Gastroesophageal sphincter (tissue), 3 donors: Measurements from ENCODE around the gene STK11IP.

ENCODE experiments used
- EP300 ChIP-seq: sonication (generic); formaldehyde crosslinking; IDR thresholded peaks from one replicate; pipeline ENCODE4 v1.6.1; 2017; ENCODE audit warnings: antibody characterized with exemption, mild to moderate bottlenecking
- POLR2A ChIP-seq, 2 donors: fragments of 450-650 bp; IDR thresholded peaks; one replicate each; pipeline ENCODE4 v1.6.1; 2017; ENCODE audit warnings: antibody characterized with exemption in 2 of 2, mild to moderate bottlenecking in 2 of 2, moderate library complexity in 1 of 2
- POLR2AphosphoS5 ChIP-seq: sonication (generic); formaldehyde crosslinking; IDR thresholded peaks from one replicate; pipeline ENCODE4 v1.6.1; 2017; ENCODE audit warnings: antibody characterized with exemption
- TF ChIP-seq, protein P1 (sequence below), 4 experiments: fragments of 200-600 bp in 2 of 4; fragments of 450-650 bp in 2 of 4; sonication (generic) in 1 of 4; IDR thresholded peaks; one replicate each; pipeline ENCODE4 v1.5.1; 2017 to 2019; ENCODE audit warnings: antibody characterized with exemption in 4 of 4, mild to moderate bottlenecking in 2 of 4, moderate library complexity in 2 of 4

DNA sequence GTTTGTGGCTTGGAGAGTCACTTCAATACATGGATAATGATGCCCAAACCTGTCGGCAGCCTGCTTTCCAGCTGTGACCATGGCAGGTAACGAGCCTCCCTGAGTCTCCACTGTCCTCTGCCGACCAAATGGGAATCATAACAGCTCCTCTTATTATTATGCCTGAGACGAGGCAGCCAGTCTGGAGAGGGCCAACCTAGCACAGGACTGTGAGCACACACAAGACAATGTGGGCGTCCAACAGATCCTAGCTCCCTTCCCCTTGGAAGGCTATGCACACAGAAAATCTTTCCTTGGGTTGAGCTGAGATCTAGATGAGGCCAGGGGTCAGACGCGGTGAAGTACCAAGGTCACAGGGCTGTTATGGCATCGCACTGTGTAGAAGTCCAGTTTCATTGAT lies 28.9 kb downstream of the STK11IP start:
- TF ChIP-seq, protein P1, sequence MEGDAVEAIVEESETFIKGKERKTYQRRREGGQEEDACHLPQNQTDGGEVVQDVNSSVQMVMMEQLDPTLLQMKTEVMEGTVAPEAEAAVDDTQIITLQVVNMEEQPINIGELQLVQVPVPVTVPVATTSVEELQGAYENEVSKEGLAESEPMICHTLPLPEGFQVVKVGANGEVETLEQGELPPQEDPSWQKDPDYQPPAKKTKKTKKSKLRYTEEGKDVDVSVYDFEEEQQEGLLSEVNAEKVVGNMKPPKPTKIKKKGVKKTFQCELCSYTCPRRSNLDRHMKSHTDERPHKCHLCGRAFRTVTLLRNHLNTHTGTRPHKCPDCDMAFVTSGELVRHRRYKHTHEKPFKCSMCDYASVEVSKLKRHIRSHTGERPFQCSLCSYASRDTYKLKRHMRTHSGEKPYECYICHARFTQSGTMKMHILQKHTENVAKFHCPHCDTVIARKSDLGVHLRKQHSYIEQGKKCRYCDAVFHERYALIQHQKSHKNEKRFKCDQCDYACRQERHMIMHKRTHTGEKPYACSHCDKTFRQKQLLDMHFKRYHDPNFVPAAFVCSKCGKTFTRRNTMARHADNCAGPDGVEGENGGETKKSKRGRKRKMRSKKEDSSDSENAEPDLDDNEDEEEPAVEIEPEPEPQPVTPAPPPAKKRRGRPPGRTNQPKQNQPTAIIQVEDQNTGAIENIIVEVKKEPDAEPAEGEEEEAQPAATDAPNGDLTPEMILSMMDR (IDR thresholded peaks at IDR 0.05): no peak
- TF ChIP-seq POLR2AphosphoS5 (no peak), POLR2A (IDR thresholded peaks at IDR 0.05) (no peak), EP300 (no peak)
